ENCODE data around the gene PUM2.
"Not testable (repeated sequence)": the region's sequence is repeated elsewhere in the genome, so short reads cannot be mapped to it uniquely, and the experiment has no call there.

The PUM2 gene, protein sequence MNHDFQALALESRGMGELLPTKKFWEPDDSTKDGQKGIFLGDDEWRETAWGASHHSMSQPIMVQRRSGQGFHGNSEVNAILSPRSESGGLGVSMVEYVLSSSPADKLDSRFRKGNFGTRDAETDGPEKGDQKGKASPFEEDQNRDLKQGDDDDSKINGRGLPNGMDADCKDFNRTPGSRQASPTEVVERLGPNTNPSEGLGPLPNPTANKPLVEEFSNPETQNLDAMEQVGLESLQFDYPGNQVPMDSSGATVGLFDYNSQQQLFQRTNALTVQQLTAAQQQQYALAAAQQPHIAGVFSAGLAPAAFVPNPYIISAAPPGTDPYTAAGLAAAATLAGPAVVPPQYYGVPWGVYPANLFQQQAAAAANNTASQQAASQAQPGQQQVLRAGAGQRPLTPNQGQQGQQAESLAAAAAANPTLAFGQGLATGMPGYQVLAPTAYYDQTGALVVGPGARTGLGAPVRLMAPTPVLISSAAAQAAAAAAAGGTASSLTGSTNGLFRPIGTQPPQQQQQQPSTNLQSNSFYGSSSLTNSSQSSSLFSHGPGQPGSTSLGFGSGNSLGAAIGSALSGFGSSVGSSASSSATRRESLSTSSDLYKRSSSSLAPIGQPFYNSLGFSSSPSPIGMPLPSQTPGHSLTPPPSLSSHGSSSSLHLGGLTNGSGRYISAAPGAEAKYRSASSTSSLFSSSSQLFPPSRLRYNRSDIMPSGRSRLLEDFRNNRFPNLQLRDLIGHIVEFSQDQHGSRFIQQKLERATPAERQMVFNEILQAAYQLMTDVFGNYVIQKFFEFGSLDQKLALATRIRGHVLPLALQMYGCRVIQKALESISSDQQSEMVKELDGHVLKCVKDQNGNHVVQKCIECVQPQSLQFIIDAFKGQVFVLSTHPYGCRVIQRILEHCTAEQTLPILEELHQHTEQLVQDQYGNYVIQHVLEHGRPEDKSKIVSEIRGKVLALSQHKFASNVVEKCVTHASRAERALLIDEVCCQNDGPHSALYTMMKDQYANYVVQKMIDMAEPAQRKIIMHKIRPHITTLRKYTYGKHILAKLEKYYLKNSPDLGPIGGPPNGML

GRCh38 chr2:20350753-20351554, at the start of gene PUM2:
PUM2 (minus strand) TSS chr2:20350844; CDS start chr2:20327360, 23,484 bp downstream.
- peak; percentile 90 to 92 for DNase-seq

DNA sequence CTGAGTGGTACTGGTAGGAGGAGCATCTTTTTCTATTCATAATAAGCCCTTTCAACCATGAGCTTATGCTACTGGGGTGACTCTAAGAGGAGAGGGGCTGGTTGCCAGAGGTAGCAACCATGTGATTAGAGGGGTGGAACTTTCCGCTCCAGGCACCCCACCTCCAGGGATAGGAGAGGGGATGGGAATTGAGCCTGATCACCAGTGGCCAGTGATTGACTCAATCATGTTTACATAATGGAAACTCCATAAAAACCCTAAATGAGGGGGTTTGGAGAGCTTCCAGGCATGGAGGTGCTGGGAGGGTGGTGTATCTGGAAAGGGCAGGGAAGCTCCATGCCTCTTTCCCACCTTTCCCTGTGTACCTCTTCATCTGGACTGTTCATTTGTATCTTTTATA, 49.7 kb upstream of the PUM2 start:
- DNase-seq = no peak

GRCh38 chr2:20398956-20399567, 48.4 kb upstream of the PUM2 start:
- no peak for DNase-seq

DNA sequence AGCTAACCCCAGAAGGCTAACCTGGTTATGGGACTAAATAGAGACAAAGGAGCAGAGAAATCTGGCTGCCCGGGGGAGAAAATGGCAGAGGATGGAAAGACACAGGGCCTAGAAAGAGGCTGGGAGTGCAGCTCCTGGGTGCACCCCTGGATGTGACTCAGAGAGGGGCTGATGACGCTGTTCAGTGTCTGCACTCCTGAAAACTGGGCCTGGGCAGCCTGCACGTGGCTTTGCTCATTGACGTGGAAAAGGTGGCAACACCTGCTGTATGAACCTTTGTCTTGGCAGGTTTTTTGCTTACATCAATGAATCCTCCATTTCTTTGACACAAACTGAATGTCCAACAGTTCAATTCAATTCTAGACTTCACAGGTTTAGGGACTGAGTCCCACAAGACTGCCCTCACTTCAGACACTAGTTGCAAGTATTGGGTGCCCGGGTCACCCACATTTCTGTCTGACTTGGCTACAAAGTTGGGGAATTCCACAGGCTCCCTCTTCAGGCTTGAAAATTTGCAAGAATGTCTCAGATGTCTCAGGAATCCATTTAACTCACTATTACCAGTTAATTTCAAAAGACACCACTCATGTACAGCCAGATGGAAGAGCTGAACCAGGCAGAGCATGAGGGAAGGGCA, 47.3 kb upstream of the PUM2 start:
- no peak for DNase-seq

GRCh38 chr2:20396356-20397000, 45.8 kb upstream of the PUM2 start:
- DNase-seq = no peak

DNA sequence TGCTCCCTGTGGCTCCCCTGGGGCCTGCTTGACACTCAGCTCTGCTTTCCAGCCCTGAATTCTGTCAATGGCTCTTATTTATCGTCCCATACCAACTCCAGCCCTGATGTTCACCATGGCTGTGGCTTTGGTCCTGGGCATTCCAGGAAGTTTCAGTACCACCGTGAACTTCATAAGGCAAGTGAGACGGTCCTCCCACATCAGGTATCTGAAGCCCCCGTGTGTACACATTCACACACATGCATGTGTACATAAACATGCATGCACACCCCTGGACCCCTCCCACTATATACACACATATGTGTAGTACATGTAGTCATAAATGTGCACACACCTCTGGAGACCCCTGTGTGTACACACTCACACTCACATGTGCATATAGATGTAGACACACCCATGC, 43.3 kb upstream of the PUM2 start:
- DNase-seq = no peak

GRCh38 chr2:20391951-20392699, 41.5 kb upstream of the PUM2 start:
- DNase-seq = no peak

- DNase-seq = no peak
These were observed 40.0 kb upstream of the PUM2 start for GRCh38 chr2:20390524-20391123.

GRCh38 chr2:20384953-20385352, 34.3 kb upstream of the PUM2 start:
- no peak for DNase-seq

DNA sequence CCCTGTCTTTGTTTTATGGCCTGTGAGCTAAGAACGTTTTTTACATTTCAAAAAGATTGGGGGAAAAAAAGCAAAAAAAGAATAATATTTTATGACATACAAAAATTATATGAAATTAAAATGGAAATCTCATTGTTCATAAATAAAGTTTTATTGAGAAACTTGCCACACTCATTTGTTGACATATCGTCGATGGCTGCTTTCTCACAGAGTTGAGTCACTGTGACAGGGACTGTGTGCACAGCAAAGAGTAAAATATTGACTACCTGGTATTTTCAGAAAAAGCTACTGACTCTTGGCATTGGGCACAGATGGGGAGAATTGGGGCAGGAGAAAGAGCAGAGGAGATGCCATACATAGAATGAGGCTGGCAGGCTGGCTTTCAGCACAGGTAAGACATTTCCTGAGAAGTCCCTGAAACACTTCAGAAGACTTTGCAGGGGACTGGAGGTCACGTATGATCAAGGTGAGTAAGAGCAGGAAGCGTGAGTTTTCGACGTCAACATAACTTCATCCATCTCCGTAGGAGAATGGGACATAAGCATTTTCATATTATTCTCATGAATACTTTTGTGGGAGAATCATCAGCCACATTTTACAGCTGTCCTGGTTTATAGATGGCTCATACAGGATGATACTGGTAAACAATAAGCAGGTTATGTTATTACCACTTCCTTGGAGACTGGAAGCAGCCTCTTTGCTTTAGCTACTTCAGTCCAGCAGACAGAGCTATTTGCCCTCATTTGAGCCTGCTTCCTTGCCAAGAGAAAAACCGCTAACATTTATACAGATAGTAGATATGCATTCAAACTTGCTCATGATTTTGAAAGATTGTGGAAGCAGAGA, 32.5 kb upstream of the PUM2 start:
- DNase-seq = no peak

GRCh38 chr2:20381457-20381856, 30.8 kb upstream of the PUM2 start:
- DNase-seq = no peak

GRCh38 chr2:20378891-20379519, 28.4 kb upstream of the PUM2 start:
- no peak for DNase-seq

DNA sequence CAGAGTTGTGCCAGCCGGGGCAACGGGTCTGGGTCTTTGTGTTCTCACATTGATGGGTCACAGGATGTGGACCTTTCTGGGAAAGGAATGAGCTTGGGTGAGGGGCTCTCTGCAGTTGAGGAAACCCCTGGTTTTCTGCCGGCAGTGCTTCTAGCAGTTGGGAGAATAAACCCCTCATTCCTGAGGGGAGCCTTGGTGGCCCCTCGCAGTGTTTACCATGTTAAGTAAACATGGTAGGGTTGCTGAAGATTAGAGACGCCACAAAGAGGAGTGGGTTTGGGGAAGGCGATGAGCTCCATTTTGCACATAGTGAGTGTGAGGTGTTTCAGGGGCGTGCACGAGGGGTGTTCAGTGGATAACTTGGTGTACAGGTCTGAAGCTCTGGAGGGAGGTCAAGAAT, 27.7 kb upstream of the PUM2 start:
- DNase-seq = no peak

DNA sequence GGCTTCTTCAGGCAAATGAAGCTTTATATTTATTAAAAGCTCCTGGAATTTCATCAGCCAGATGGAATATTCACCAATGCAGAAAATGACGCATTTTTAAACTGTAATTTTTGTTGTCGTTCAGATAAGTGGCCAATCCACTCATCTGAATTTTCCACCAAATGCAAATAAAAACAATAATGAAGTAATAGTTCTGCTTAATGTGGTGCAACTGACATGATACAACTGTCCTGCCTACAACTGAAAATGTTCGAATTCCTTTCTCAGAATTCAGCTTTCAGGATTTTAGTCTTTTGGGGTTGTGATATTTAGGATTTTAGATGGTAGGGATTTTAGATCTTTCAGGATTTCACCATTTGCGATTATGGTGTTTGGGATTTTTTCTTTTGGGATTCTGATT, 27.1 kb upstream of the PUM2 start:
- no peak for DNase-seq

GRCh38 chr2:20374982-20375381, 24.3 kb upstream of the PUM2 start:
- DNase-seq = not testable (repeated sequence)

GRCh38 chr2:20372896-20373640, 22.4 kb upstream of the PUM2 start:
- DNase-seq = no peak

DNA sequence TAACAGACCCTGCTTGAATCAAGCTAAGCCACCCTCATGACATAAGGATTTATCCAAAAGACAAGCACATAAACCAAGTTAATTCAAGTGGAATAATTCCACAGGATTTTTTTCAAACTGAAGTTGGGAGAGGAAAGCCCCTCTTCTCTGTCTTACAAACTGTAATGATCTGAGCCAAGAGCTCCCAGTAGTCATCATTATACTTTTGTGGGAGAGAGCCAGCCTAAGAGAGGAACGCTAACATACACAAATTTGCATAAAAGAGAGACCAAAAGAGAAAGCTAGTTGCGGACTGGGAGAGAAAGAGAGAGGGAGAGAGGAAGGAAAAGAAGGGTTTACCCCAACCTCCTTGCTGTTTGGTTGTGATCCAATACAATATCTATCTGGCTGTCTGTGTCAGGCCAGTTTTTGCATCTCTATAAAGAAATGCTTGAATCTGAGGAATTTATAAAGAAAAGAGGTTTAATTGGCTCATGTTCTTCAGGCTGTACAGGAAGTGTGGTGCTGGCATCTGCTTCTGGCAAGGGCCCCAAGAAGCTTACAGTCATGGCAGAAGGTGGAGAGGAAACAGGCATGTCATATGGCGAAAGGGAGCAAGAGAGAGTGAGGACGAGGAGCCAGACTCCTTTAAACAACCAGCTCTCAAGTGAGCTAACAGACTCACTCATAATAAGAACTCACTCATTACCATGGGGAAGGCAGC, 20.8 kb upstream of the PUM2 start:
- DNase-seq = no peak

All from stimulated activated CD4-positive, alpha-beta T cell treated with anti-CD3 and anti-CD28 coated beads, Interleukin-2, amount 100 ng/mL, for 24 hours (primary cell).